Measurements from ENCODE around the gene ADM5.

Gene ADM5, protein sequence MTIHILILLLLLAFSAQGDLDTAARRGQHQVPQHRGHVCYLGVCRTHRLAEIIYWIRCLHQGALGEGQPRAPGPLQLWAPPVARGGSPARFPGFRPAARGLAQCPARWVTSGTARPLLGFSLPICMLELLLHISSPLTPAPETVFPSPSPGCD

DNA sequence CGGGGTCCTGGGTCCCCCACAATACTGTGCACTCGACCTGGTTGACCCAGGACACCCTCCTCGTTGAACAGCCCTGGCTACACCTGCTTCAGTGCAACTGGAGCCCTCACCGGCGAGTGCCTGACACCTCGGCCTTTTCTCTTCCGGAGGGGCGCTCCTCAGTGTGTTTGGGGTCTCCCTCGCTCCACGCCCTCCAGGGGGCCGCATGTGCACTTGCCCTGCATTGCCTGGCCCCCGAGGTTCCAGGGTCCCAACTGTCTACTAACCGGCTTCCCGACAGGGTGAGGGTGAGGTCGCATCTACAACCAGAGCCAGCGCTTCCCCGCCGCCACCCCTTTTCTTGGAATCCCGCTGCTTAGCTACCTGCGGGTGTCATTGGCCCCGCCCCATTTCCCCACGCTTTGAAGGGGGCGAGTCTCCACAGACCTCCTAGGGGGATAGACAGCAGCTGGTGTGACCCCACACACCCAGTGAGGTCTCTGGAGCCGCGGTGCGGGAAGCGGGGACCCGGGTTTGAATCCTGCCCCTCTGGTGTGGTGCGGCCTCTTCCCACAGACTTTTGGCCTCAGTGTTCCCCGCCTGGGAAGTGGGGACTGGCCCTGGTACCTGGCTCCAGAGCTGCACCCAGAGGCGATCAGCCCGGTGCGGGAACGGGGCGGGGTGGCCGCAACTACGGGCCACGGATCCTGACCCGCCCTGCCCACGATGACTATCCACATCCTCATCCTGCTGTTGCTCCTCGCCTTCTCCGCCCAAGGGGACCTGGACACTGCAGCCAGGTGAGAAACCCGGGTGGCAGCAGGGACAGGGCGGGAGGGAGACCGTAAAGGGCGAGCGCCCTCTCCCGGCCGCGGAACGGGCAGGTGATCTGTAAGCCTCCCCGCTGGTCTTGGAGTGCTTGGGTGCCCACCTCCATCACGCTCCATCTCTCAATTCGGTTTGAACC, at the start of gene ADM5:
Gene ADM5, plus strand, starts transcription at position 462 of the 946 bp plus-strand sequence. Its CDS starts 244 bp downstream, at position 706.
- DNase-seq = no peak

DNA sequence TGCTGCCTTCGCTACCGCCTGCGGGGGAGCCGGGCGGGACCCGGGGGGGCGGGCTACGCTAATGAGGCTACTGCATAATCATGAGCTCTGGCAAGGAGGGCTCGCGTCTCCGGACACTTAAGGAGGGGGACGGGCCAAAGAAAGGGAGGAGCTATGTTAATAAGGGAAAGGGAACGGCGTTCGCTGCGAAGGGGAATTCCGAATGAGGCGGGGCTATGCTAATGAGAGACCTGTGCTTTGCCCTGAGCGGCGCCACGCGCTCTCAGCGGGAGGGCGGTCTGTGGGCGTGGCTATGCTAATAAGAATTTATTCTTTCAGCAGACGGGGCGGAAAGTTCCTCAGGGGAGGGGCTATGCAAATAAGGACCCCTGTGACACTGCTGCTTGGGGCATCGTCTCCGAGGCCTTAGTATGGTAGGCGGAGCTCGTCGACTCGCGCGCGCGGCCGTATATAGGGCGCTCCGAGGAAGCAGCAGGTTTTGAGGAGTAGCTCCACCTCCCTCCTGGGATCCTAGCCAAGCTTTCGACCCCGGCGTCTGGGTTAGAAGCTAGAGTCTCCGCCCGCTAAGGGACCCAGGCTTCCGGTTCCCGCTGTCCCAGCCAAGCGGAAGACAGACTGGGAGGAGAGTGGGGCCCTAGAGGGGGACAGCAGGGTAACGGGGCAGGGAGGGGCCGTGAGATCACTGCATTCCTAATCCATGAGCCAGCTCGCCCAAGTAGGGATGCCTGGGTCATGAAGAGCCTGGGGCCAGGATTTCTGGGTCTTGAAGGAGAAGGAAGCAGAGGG, 49.1 kb upstream of the ADM5 start, which contains the start of gene RRAS:
Gene RRAS, minus strand, starts transcription at position 31 of the 786 bp plus-strand sequence. CDS start 45 bp downstream, outside the sequence.
- DNase-seq = peak; percentile 100

GRCh38 chr19:49641688-49642491, 47.5 kb upstream of the ADM5 start, which contains the start of gene SCAF1:
TSS of gene SCAF1 (plus strand) at chr19:49642209. CDS start at chr19:49645027, 2,818 bp downstream.
- DNase-seq = peak; percentile 99

- no peak for DNase-seq
Observed at GRCh38 chr19:49642492-49643035, 46.8 kb upstream of the ADM5 start.

GRCh38 chr19:49643466-49643865, 45.9 kb upstream of the ADM5 start:
- DNase-seq = no peak

GRCh38 chr19:49645592-49645991, 43.8 kb upstream of the ADM5 start:
- no peak for DNase-seq

DNA sequence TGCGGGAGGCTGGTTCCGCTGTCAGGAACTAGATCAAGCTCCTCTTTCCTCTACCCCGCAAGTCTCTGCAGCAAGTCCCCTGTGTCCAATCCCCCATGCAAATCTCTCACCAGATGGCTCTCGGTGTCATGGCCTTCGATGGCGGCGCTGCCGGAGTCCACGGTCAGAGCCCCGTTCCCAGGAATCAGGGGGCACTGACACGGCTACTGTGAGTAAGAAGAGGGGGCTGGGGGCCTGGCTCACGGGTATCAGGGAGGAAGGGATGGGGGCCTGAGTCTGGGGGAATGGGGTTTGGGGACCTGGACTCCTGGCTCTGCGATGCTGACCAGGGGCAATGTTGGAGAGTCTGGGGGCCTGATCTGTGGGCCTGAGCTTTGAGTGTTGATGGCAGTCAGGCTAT, 43.4 kb upstream of the ADM5 start:
- DNase-seq = no peak

GRCh38 chr19:49646586-49646985, 42.8 kb upstream of the ADM5 start:
- DNase-seq = no peak

- no peak for DNase-seq
Observed at GRCh38 chr19:49651029-49651819, 38.2 kb upstream of the ADM5 start.

GRCh38 chr19:49651820-49652550, 37.4 kb upstream of the ADM5 start:
- DNase-seq = no peak

GRCh38 chr19:49652551-49653465, 36.6 kb upstream of the ADM5 start:
- DNase-seq = no peak

- no peak for DNase-seq
Observed at GRCh38 chr19:49653466-49653806, 36.0 kb upstream of the ADM5 start.

- no peak for DNase-seq
Observed at GRCh38 chr19:49654581-49654980, 34.8 kb upstream of the ADM5 start.

DNA sequence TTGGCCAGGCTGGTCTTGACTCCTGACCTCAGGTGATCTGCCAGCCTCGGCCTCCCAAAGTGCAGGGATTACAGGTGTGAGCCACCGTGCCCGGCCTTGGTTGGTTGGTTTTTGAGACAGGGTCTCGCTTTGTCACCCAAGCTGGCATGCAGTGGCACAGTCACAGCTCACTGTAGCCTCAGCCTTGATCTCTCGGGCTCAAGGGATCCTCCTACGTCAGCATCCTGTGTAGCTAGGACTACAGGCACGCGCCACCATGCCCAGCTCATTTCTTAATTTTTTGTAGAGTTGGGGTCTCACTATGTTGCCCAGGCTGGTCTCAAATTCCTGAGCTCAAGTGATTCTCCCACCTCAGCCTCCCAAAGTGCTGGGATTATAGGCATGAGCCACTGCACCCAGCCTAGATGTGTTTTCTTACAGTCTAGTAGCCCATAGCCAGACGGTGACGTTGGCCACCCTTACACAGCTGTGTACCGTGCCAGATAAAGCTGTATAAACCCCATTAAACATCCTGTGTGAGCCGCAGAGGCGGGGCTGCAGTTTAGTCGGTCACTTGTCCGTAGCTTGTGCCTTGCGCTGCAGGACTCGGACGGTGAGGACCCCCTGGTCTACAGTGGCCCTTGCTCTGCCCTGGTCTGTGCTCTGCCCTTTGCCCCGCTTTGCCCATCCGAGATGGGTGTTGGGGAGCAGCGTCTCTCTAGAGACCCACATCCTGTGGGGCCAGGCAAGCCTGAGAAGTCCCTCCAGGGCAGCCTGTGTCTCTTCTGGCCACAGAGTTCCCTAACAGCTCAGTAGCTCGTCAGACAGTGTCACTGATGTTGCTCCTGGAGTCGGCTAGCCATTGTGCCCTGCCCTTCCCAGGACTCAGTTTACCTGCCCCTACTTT, 33.6 kb upstream of the ADM5 start:
- DNase-seq = no peak

DNA sequence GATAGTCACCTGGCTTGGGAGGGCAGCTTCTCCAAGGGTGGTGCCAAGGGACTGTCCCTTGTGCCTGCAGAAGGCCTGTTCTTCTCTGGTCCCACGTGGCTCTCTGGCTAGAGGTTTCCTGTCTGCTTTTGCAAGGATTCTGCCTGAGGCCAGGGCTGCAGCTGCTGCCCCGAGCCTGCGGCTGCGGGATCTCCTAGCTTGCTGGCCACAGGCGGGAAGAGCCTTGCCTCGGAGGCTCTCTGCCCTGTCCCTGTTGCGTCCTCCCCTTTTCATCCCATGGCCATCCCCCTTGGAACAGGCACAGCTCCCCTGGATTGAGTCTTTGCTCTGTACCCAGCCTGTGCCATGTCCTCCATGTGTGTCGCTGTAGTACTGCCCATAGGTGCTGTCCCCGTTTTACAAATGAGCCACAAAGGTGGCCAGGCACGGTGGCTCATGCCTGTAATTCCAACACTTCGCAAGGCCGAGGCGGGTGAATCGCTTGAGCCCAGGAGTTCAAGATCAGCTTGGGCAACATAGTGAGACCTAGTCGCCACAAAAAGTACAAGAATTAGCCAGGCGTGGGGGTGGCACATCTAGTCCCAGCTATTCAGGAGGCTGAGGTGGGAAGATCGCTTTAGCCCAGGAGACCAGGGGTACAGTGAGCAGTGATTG, 32.8 kb upstream of the ADM5 start:
- no peak for DNase-seq

DNA sequence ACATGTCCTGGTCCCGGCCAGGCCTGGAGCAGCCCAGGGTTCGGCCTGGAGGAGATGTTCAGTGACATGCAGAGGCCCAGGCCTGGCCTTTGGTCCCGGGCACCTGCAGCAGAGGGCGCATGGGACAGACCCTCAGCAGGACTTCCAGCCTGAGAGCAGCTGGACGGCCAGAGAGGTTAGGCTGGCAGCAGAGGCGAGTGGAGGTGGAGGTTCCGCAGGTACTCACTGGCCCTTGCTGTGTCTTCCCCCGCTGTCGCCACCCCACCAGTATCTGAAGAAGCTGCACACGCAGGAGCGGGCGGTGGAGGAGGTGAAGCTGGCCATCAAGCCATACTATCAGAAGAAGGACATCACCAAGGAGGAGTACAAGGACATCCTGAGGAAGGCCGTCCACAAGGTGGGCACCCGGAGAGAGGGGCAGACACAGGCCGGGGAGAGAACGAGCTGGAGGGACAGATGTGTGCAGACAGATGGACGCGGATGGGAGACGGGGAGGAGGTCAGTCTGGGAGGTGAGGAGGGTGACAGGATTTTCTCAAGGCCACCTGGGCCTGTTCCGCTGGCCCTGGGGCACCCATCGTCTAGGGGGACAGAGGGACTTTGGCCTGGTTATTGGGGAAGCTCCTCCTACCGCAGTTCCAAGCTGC, 31.8 kb upstream of the ADM5 start:
- DNase-seq = no peak

DNA sequence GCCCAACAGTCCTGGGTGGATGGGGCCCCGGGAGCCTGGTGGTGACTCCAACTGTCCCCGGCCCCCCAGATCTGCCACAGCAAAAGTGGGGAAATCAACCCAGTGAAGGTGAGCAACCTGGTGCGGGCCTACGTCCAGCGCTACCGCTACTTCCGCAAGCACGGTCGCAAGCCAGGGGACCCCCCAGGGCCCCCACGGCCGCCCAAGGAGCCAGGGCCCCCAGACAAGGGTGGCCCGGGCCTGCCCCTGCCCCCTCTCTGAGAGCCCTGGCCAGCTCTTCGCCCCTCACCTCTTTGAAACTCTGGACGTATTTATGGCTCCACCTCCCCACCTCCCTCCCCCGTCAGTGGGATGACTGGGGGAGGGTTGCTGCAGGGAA, 31.3 kb upstream of the ADM5 start:
- no peak for DNase-seq

All from NCI-H1436 treated with DMSO at 0.1 percent for 48 hours (cell line).